ENCODE results near the gene ZNF22. TPM values are rescaled to one million over a fixed set of nuclear protein-coding genes. Genes with fewer than 3 reads are reported as not detected.

The ZNF22 gene
- 17.6 and 18.5 TPM in 2 replicates for polyA plus RNA-seq

DNA sequence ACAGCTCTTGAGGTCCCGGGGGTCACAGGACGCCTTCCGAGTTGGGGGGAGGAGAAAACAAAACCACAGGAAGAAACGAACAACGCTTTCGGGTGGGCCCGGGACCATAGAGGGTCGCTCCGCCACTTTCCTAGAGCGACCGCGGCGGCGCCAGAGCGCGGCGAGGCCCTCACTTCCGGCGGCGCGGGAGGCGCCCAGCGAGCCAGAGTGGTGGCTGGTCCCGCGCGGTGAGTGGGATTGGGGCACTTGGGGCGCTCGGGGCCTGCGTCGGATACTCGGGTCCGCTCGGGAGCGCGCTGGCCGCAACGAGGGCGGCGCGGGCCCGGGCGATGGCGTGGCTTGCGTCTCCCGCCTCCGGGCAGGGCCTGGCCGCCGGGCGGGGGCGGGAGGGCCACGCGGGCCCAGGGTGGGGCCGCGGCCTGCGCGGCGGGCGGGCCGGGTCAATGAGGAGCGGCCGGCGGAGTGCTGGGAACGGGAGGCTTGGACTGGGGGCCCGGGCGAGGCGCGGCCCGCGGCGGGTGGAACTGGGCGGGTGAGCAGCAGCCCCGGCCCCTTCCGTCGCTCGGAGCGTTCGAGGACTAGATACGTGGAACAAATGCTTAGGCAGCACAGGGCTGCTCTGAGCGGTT lies at the start of gene ZNF22:
Gene ZNF22 (plus strand): TSS at position 172 of the 629 bp plus-strand sequence. CDS start 2,446 bp downstream, outside the sequence.

DNA sequence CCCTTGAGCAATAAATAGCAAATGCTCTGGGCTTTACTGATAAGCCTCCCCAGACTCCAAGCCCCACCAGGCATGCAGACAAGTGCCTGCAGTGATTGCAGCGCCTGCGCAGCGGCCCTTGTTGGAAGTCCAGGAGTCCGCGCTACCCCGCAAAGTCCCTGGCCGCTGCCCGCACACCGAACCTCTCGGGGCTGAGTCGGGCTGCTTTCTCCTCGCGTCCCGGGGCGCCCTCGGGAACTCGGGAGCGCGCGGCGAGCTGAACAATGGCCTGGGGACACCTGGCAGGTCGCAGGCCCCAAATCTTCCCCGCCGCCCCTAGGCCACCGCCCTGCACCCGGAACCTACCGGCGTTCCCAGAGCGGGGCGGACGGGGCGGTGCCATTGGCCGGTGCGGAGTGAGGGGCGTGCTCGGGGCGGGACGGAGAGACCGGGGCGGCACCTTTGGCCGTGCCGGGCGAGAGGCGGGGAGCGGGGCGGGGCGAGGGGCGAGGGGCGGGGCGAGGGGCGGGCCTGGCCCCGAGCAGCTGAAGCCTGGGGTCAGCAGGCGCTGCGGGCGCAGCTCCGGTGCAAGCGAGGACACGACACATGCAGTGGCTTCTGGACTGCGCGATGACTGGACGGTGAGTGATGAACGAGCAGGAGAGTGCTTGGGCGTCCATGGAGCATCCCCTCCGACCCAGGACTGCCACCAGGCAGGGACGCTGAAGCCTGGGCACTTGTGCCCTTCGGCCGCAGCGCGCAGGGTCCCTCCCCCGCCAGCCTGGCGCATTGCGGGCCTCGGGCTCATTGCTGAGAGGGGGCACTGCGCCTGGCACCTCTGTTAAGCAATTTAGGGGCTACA lies 41.3 kb upstream of the ZNF22 start, which contains the start of gene RASSF4:
Gene RASSF4 (plus strand): TSS at position 556 of the 841 bp plus-strand sequence. CDS start 10,401 bp downstream, outside the sequence.

DNA sequence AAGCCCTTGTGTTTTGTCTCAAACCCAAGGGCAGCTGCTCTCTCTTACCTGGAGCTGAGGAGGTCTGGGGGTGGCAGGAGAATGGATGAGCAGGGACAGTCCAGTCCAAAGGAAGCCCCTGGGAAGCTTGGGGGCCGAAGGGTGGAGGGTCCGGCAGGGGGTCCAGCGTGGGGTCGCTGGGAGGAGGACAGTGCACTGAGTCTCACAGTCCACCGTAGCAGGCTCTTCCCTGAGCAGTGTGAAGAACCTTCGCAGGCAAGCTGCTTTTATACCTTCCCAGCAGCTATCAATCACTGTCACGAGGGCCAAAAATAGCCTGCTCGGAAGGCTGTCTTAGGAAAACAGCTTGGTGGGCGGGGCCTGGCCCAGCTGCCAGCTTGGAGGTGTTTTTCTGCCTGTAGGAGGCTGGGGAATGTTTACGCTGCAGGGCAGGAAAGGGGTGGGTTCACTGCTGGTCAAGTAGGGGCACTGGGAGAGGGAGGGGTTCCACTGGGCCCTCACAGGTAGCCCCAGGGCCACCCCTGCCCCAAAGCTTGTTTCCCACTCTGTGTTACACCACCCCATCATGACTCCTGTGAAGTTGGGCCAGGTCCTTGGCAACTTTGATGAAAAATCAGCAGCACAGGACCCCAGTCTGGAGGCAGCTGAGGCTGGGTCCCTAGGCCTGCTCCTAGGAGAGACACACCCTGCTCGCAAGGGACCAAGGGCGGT lies 22.0 kb upstream of the ZNF22 start, which contains the start of gene DEPP1:
Gene DEPP1 (minus strand): TSS at position 240 of the 711 bp plus-strand sequence. CDS start 779 bp downstream, outside the sequence.

Other genes with a start within 250 kb of the ZNF22 start
- 12.5 and 22.1 TPM in 2 replicates for gene TMEM72, start 89.6 kb upstream of the ZNF22 start, polyA plus RNA-seq
- gene RASSF4, start 41.1 kb upstream of the ZNF22 start, polyA plus RNA-seq, result 33.0 and 33.3 TPM in 2 replicates
- 9.9 and 16.9 TPM in 2 replicates for gene DEPP1, start 22.1 kb upstream of the ZNF22 start, polyA plus RNA-seq

Measured in Purkinje cell (primary cell).